HG03342 (cell line): ENCODE results near the gene AQP2.

ENCODE experiments used
- ATAC-seq: cut with Tn5 transposase; IDR thresholded peaks from one replicate; pipeline ENCODE4 v1.9.1; 2021; ENCODE audit warnings: mild to moderate bottlenecking, moderate library complexity; ENCODE audit not compliant: unreplicated experiment

The AQP2 gene

GRCh38 chr12:49967777-49968250 is 17.3 kb downstream of the AQP2 start:
- no peak for ATAC-seq

DNA sequence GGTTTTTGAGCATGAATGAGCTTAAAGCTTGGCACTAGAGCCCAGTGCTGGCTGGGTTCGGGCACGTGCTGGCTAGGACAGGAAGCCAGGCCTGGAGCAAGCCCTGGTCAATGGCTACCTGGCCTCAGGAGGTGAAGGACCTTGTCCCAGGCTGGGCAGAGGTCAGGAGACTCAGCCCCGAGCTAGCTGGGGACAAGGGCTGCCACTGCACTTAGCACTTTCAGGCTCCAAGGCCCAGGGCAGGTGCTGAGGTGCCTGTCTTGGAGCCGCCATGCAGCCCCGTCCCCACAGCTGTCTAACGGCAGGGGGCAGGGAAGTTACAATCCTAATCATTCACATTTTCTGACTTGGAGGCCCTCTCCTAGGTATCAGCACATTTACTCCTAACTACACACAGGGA is 17.9 kb downstream of the AQP2 start:
- ATAC-seq, result no peak

- ATAC-seq, result no peak
These were observed 18.5 kb downstream of the AQP2 start for GRCh38 chr12:49969027-49969426.

GRCh38 chr12:49969651-49970429 is 19.3 kb downstream of the AQP2 start:
- no peak for ATAC-seq

DNA sequence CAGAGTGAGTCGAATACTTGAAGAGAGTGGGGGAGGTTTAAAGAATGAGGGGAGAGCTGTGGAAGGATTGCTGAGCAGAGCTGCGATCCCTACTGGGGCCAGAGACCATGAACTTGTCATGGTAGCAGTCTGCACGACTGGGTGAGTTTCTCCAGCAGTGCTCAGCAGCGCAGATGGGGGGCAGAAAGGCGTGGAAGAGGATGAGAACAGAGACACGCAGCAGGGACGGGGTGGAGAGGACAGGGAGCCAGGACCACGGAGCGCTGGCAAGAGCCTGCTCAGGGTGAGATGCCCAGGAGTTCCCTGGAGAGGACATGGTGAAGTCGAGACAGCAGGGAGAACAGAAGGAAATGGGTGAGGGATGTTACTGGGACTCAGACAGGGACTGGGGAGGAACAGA is 20.1 kb downstream of the AQP2 start:
- ATAC-seq, result no peak

- ATAC-seq, result no peak
These were observed 20.6 kb downstream of the AQP2 start for GRCh38 chr12:49971141-49971540.

- ATAC-seq, result no peak
These were observed 21.6 kb downstream of the AQP2 start for GRCh38 chr12:49972129-49972528.

- ATAC-seq, result no peak
These were observed 22.3 kb downstream of the AQP2 start, which contains the start of gene AQP6 for GRCh38 chr12:49972641-49973360. AQP6 (plus strand) TSS chr12:49972947; CDS start chr12:49973174, 227 bp downstream.

DNA sequence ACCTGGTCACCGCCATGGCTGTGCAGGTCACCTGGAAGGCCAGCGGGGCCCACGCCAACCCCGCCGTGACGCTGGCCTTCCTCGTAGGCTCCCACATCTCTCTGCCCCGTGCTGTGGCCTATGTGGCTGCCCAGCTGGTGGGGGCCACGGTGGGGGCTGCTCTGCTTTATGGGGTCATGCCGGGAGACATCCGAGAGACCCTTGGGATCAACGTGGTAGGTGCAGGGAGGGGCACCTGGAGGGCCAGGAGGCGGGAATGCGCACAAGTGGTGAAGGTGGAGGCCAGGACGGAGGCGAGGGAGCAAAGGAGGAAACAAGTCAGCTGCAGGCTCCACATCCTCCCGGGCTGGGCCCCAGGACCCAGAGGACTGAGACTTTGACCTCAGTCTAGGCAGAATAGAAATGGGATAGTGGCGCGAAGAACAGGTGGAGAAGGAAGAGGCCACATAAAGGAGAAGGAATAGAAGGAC is 22.9 kb downstream of the AQP2 start:
- no peak for ATAC-seq

GRCh38 chr12:49974231-49974675 is 23.7 kb downstream of the AQP2 start:
- ATAC-seq, result no peak

GRCh38 chr12:49974677-49975317 is 24.3 kb downstream of the AQP2 start:
- no peak for ATAC-seq

GRCh38 chr12:49975318-49975761 is 24.8 kb downstream of the AQP2 start:
- ATAC-seq, result no peak

GRCh38 chr12:49976557-49976956 is 26.0 kb downstream of the AQP2 start:
- ATAC-seq, result no peak

DNA sequence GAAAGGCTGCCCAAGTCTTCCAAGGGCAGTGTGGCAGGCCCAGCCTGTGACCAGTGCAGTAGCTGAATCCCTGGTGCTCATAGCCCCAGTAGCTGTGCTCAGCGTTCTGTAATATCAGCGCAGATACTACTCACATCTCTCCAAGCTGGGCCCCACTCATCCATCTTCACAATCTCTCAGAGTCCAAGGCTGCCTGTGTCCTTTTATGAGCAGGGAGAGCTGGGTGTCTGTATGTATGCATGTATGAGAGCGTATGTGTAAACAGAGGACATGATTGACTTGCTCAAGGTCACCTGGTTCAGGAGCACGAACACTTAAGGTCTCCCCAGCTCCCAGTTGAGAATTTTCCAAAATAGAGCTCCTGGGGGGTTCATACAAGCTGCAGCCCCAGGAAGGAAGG is 27.6 kb downstream of the AQP2 start:
- ATAC-seq, result no peak

- ATAC-seq, result no peak
These were observed 28.6 kb downstream of the AQP2 start for GRCh38 chr12:49979016-49979586.

- no peak for ATAC-seq
These were observed 29.3 kb downstream of the AQP2 start for GRCh38 chr12:49979791-49980190.

- no peak for ATAC-seq
These were observed 30.2 kb downstream of the AQP2 start for GRCh38 chr12:49980501-49981349.

DNA sequence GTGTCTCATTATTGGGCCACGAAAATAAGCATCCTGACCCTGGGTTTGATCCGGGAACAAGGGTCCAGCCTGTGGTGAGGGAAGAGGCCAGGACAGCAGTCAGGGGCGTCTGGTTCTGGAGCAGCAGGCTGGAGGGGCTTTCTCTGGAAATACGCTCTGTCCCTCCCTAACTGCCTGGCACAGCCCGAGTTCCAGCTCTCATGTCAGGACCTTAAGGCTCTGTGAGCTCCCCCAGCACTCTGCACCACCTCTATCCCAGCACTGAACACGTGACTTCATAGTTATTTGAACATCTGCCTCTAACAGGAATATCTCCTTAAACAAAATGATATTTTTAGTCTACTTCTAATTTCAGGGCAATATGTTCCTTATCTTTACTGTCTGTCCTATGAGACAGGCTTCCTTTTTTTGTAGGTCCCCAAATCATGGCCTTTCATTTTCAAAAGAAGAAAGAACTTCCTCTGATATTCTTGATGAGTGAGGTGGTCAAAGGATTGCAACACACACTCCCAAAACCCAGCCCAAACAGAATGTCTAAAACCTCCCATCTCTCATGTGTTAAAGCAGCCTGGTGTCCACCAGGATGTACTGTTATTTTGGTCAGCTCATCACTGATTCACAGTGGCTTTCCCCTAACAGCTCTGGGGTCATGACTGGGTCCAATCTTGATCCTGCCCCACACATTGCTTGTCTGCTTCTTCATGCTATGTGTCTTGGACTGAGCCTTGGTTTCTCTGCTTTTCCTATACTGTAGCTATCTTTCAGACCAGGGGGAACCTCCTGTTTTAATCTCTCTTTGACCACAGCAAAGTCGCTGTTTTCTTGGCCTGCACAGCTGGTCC is 31.9 kb downstream of the AQP2 start:
- ATAC-seq, result no peak

- no peak for ATAC-seq
These were observed 33.4 kb downstream of the AQP2 start for GRCh38 chr12:49983892-49984291.
